Colonic mucosa (tissue), 4 donors: ENCODE data around the gene TAS2R42. TPM values are rescaled to one million over a fixed set of nuclear protein-coding genes. Genes with fewer than 3 reads are reported as not detected.

Source experiments
- DNase-seq: peaks from one replicate; pipeline ENCODE4 v3.0.0-alpha.2; 2020
- H3K27ac ChIP-seq: fragments of 200-600 bp; one replicate; pipeline ENCODE4 v1.8.0; 2021
- H3K27me3 ChIP-seq: fragments of 200-600 bp; one replicate; pipeline ENCODE4 v1.8.0; 2021
- H3K36me3 ChIP-seq: fragments of 200-600 bp; one replicate; pipeline ENCODE4 v1.8.0; 2021
- H3K4me1 ChIP-seq: fragments of 200-600 bp; one replicate; pipeline ENCODE4 v1.8.0; 2021; ENCODE audit warnings: mild to moderate bottlenecking
- H3K4me3 ChIP-seq: fragments of 200-600 bp; one replicate; pipeline ENCODE4 v1.8.0; 2021
- H3K9ac ChIP-seq, 2 donors: one replicate each; pipeline ENCODE4 v1.7.0; 2013; ENCODE audit warnings: control low read depth in 2 of 2, low read depth in 2 of 2, low read length in 2 of 2
- H3K9me3 ChIP-seq: fragments of 200-600 bp; one replicate; pipeline ENCODE4 v1.8.0; 2021
- CTCF ChIP-seq: fragments of 200-600 bp; IDR thresholded peaks from one replicate; pipeline ENCODE4 v1.8.0; 2022; ENCODE audit warnings: antibody characterized with exemption, mild to moderate bottlenecking
- intact Hi-C: fragments of 100-400 bp; cut with DNase I; formaldehyde crosslinking; loops from one replicate; pipeline ENCODE4 v1.14.1; 2022
- total RNA-seq, 2 donors: library from RNA; stranded (reverse); fragmentation: NEBNext Ultra II Directional in 1 of 2; extraction: Animal tissue kit (Norgen Biotek cat#: 25700) in 1 of 2; gene quantifications; one replicate each; pipeline ENCODE4 v1.2.1, GENCODE V29; 2021
- donor health status: healthy.
- donor health status: DM: no; HTN: no; CAD: no.
- donor health status: DM: no; HTN: no; CAD: no.

TAS2R42 gene
- total RNA-seq, 2 donors from 2014 or later: not detected

- Histone ChIP-seq H3K4me1 (no peaks in the 10 kb centered on the region), H3K27ac (no peak overlapping the region), H3K9me3 (no peaks in the 10 kb centered on the region), H3K27me3 (no peaks in the 10 kb centered on the region), H3K9ac (no peak overlapping the region), H3K36me3 (no peaks in the 10 kb centered on the region), H3K4me3 (no peak overlapping the region)
- no peak for DNase-seq
- TF ChIP-seq CTCF: no peak
- intact Hi-C loops: no loop called here
Measured at GRCh38 chr12:11147420-11147819, 39.3 kb downstream of the TAS2R42 start.

GRCh38 chr12:11144297-11144696 is 42.4 kb downstream of the TAS2R42 start:
- H3K27me3 ChIP-seq: no peaks in the 10 kb centered on the region
- no peaks in the 10 kb centered on the region for H3K36me3 ChIP-seq
- no peak for DNase-seq
- no peak overlapping the region for H3K4me3 ChIP-seq
- no peak overlapping the region for H3K9ac ChIP-seq
- H3K27ac ChIP-seq: no peak overlapping the region
- TF ChIP-seq CTCF: no peak
- H3K4me1 ChIP-seq: no peaks in the 10 kb centered on the region
- intact Hi-C loops: no loop called here
- H3K9me3 ChIP-seq: no peaks in the 10 kb centered on the region

GRCh38 chr12:11143352-11143751 is 43.4 kb downstream of the TAS2R42 start:
- DNase-seq: no peak
- Histone ChIP-seq H3K36me3 (no peaks in the 10 kb centered on the region), H3K27me3 (no peaks in the 10 kb centered on the region), H3K4me3 (no peak overlapping the region), H3K27ac (no peak overlapping the region), H3K9me3 (no peaks in the 10 kb centered on the region), H3K9ac (no peak overlapping the region), H3K4me1 (no peaks in the 10 kb centered on the region)
- no peak for TF ChIP-seq CTCF
- intact Hi-C loops: no loop called here

- H3K4me3 ChIP-seq: no peak overlapping the region
- H3K36me3 ChIP-seq: no peaks in the 10 kb centered on the region
- no peak for DNase-seq
- TF ChIP-seq CTCF: no peak
- H3K4me1 ChIP-seq: no peaks in the 10 kb centered on the region
- no peaks in the 10 kb centered on the region for H3K27me3 ChIP-seq
- no peak overlapping the region for H3K9ac ChIP-seq
- no peaks in the 10 kb centered on the region for H3K9me3 ChIP-seq
- H3K27ac ChIP-seq: no peak overlapping the region
- intact Hi-C loops: no loop called here
Measured at GRCh38 chr12:11136075-11136474, 50.7 kb downstream of the TAS2R42 start.

Other genes with a start within 250 kb of the TAS2R42 start
- 1 to 10 TPM; 1.3 to 1.8 TPM for gene TAS2R14, start 247.7 kb downstream of the TAS2R42 start, total RNA-seq
- gene TAS2R50, start 200.0 kb downstream of the TAS2R42 start, total RNA-seq: under 1 TPM; 0.86 to 0.98 TPM
- gene TAS2R20, start 188.6 kb downstream of the TAS2R42 start, total RNA-seq: 1 to 10 TPM; 1.0 to 1.2 TPM
- 1 to 10 TPM; 1.6 to 1.9 TPM for gene TAS2R19, start 164.3 kb downstream of the TAS2R42 start, total RNA-seq
- 1 to 10 TPM; 2.0 TPM for gene TAS2R31, start 155.5 kb downstream of the TAS2R42 start, total RNA-seq
- gene TAS2R46, start 124.6 kb downstream of the TAS2R42 start, total RNA-seq: under 1 TPM; 0.48 to 0.84 TPM
- gene TAS2R43, start 94.6 kb downstream of the TAS2R42 start, total RNA-seq: under 1 TPM in 1 of 2 donors, not detected in 1; 0.82 TPM
- gene TAS2R30, start 52.3 kb downstream of the TAS2R42 start, total RNA-seq: 1 to 10 TPM; 1.4 to 2.0 TPM
- gene SMIM10L1, start 15.7 kb downstream of the TAS2R42 start, total RNA-seq: 10 to 100 TPM in 1 of 2 donors, 1 to 10 TPM in 1; 7.9 to 10.2 TPM
- not detected for gene PRB3, start 82.8 kb upstream of the TAS2R42 start, total RNA-seq
- gene PRB4, start 123.5 kb upstream of the TAS2R42 start, total RNA-seq: not detected
- gene PRB2, start 208.6 kb upstream of the TAS2R42 start, total RNA-seq: not detected